GM19397 (cell line): Measurements from ENCODE around the gene RPS6KA2.
"Not testable (repeated sequence)": the region's sequence is repeated elsewhere in the genome, so short reads cannot be mapped to it uniquely, and the experiment has no call there.

Source experiments
- ATAC-seq: cut with Tn5 transposase; IDR thresholded peaks from one replicate; pipeline ENCODE4 v1.9.1; 2021; ENCODE audit warnings: mild to moderate bottlenecking, moderate library complexity; ENCODE audit not compliant: unreplicated experiment

Gene RPS6KA2

DNA sequence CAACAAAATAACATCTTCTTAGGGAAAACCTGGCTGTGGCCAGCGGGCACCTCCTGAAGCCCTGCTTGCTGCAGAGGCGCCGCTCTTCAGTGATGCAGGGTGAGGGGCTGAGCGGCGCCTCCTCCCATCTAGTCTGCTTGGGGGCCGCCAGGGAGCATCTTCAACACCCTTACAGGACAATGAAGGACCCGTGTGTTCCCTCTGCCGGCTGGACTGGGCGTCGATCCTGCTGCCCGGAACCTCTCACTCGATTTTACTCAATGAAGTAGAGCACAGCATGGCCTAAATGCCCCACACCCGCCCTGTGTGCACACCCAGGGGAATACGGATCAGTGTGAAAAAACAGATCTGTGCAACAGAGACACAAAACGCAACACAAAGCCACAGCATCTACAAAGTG, 215.8 kb downstream of the RPS6KA2 start:
- no peak for ATAC-seq

GRCh38 chr6:166410426-166410935, 216.6 kb downstream of the RPS6KA2 start:
- ATAC-seq = no peak

- no peak for ATAC-seq
Measured at GRCh38 chr6:166408936-166409755, 217.9 kb downstream of the RPS6KA2 start.

GRCh38 chr6:166406197-166406596, 220.9 kb downstream of the RPS6KA2 start:
- no peak for ATAC-seq

GRCh38 chr6:166405386-166405785, 221.7 kb downstream of the RPS6KA2 start:
- ATAC-seq = no peak

DNA sequence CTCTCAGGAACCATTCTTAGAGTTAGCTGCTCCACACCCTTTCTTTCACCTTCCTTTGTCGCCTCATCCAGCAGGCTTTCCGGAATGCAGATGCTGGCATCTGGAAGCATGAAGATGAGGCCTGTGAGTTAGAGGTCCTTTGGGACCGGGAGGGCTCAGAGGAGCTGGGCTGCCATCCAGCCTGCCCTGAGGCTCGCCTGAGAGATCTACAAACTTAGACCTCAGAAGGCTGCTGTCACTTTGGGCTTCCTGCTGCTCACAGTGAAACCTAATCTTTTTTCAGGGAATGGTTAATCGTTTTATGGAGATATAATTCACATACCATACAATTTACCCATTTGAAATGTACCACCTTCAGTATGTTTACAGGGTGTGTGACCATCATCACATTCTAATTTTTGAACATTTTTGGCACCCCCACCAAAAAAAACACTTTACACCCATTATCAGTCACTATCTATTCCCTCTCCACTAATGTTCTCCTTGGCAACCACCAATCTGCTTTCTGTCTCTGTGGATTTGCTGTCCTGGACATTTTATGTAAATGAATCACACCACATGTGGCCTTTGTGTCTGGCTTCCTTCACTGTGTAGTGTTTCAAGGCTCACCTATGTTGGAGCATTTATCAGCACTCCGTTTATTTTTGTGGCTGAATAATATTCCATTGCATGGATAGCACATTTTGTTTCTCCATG, 224.3 kb downstream of the RPS6KA2 start:
- ATAC-seq = no peak

GRCh38 chr6:166400649-166401250, 226.3 kb downstream of the RPS6KA2 start:
- not testable (repeated sequence) for ATAC-seq

DNA sequence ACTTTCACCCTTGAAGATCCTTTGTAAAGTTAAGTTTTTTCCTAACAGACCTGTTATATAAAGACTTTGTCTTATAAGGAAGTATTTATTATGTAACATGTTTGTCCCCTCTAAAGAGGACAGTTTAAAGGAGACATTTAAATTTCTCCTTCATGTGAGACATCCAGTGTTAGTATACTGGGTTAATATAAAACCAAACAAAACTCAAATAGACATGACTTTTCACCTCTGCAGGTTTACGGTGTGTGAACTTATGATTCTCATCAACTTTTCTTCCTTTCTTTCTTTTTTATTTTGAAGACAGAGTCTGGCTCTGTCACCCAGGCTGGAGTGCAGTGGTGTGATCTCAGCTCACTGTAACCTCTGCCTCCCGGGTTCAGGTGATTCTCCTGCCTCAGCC, 226.9 kb downstream of the RPS6KA2 start:
- no peak for ATAC-seq

GRCh38 chr6:166398348-166398747, 228.7 kb downstream of the RPS6KA2 start:
- no peak for ATAC-seq

DNA sequence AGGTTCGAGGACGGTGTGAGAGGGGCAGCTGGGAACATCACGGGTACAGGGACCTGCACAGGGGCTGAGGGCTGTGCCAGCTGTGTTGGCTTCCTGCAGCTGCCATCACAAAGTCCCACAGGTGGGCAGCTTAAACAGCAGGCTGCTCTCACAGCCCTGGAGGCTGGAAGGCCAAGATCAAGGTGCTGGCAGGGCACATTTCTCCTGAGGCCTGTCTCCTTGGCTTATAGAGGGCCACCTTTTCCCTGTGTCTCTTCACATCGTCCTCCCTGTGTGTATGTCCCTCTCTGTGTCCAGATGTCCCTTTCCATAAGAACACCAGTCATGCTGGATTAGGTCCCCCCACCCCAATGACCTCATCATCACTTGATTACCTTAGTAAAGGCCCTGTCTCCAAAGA, 229.2 kb downstream of the RPS6KA2 start:
- no peak for ATAC-seq

GRCh38 chr6:166395778-166396177, 231.3 kb downstream of the RPS6KA2 start:
- no peak for ATAC-seq

GRCh38 chr6:166395351-166395750, 231.7 kb downstream of the RPS6KA2 start:
- no peak for ATAC-seq

GRCh38 chr6:166394036-166394892, 232.8 kb downstream of the RPS6KA2 start:
- no peak for ATAC-seq

DNA sequence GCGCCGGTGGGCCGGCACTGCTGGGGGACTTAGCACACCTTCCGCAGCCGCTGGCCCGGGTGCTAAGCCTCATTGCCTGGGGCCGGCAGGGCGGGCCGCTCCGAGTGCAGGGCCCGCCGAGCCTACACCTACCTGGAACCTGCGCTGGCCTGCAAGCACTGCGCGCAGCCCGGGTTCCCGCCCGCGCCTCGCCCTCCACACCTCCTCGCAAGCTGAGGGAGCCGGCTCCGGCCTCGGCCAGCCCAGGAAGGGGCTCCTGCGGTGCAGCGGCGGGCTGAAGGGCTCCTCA, 233.6 kb downstream of the RPS6KA2 start:
- no peak for ATAC-seq

- ATAC-seq = not testable (repeated sequence)
Measured at GRCh38 chr6:166392755-166393534, 234.1 kb downstream of the RPS6KA2 start.

GRCh38 chr6:166389119-166389518, 237.9 kb downstream of the RPS6KA2 start:
- no peak for ATAC-seq

DNA sequence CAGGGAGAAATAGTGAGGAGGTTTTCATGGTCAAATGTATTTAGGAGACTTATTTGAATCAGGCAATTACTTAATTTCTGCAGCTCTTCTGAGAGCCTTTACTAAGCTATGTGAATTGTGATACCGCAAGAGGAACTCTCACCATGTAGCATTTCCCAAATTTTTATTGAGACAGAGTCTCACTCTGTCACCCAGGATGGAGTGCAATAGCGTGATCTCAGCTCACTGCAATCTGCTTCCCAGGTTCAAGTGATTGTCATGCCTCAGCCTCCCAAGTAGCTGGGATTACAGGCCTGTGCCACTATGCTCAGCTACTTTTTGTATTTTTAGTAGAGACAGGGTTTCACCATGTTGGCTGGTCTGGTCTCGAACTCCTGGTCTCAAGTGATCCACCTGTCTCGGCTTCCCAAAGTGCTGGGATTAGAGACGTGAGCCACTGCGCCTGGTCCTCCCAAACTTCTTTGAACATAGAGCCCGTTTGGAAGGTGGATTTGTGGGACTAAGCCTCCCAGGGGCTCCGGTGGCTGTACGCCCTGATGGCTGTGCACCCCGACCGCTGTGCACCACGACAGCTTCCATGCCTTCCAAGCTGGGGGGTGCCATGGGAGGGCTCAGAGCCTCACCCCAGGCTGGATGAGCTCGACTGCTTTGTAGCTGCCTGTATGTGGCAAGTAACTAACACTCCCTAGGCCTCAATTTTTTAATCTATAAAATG, 238.6 kb downstream of the RPS6KA2 start:
- no peak for ATAC-seq

GRCh38 chr6:166387642-166388289, 239.3 kb downstream of the RPS6KA2 start:
- no peak for ATAC-seq

DNA sequence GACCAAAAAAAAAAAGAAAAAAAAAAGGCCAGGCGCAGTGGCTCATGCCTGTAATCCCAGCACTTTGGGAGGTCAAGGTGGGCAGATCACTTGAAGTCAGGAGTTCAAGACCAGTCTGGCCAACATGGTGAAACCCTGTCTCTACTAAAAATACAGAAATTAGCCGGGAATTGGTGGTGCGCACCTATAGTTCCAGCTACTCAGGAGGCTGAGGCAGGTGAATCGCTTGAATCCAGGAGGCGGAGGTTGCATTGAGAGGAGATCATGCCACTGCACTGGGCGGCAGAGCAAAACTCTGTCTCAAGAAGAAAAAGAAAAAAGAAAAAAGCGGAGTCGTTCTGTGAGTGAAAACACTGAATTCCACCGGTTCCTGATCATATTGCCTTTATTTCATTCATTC, 240.0 kb downstream of the RPS6KA2 start:
- ATAC-seq = not testable (repeated sequence)
